ENCODE measurements around the gene MYH13.

Gene MYH13

GRCh38 chr17:10251212-10251948, 121.4 kb downstream of the MYH13 start:
- DNase-seq (ENCODE audit: low read depth), result no peak
